Medulla oblongata (tissue), 1 donor: ENCODE results near the gene RASL10A.

Experiments used
- DNase-seq: peaks from one replicate; pipeline ENCODE4 v3.0.0-alpha.2; 2015; ENCODE audit errors: extremely low spot score

RASL10A gene

GRCh38 chr22:29306175-29306834 is 9.2 kb downstream of the RASL10A start, which contains the start of gene GAS2L1:
GAS2L1 (plus strand) TSS chr22:29306650; CDS start chr22:29308106, 1,456 bp downstream.
- peak; percentile 72 for DNase-seq

DNA sequence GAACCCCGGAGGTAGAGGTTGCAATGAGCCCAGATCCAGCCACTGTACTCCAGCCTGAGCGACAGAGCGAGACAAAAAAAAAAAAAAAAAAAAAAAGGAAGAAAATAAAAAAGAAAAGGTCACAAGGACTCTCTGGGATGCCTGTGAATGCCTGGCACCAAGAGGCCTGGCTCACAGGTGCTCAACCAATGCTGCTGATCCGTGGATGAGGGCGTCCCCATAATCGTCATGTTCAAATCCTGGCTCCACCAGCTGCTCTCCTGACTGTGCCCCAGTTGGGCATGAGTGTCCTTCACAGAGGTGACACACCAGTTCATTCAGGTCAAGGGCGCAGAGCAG is 9.7 kb downstream of the RASL10A start:
- no peak for DNase-seq

DNA sequence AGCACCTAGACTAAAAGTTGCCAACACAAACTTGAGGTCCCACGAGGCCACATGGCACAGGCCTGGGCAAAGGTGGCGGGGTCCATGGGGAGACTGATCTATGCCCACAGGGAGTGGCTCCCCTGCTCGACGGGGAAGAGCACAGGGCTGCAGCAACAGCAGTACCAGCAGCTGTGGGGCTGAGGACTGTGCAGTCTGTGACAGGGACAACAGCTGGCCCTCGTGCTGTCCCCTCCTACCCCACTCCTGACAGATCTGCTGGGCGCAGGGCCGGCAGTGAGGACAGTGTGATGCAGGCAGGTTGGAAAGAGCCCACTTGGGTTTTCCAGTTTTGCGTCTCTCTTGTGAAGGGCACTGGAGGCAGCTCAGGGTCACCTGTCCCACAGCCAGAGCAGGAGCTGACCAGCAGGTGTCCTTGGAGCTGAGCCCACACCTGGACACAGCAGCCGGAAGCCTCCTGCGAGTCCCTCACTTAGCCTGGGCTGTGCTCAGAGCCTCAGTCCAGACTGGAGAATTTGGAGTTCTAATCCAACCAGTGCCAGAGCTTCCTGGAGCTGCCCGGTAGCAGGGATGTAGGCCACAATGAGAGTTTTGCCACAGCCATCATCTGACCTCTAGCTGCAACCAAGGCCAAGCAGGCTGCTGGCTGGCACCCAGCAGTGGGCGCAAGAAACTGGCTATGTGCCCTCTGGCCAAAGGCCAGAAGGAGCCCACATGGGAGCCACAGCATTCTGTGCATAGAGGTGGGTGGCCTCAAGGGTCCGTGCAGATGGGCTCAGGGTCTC is 12.6 kb downstream of the RASL10A start:
- DNase-seq = peak; percentile 54

DNA sequence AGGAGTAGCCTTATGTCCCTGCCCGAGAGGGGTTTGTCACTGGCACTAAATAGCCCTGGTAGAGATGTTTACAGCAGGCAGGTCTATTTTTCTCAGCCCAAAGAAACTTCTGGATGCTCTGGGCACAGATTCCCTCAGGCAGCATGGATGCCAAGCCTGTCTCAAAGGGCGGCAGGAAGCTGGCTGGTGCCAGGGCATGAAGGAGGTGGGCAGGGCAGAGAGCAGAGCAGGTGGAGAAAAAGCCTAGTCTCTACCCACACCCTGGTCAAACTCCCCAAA is 13.2 kb downstream of the RASL10A start:
- peak; percentile 62 for DNase-seq

GRCh38 chr22:29301716-29302401 is 13.6 kb downstream of the RASL10A start:
- DNase-seq = no peak

- no peak for DNase-seq
These were observed 14.5 kb downstream of the RASL10A start for GRCh38 chr22:29300807-29301601.

DNA sequence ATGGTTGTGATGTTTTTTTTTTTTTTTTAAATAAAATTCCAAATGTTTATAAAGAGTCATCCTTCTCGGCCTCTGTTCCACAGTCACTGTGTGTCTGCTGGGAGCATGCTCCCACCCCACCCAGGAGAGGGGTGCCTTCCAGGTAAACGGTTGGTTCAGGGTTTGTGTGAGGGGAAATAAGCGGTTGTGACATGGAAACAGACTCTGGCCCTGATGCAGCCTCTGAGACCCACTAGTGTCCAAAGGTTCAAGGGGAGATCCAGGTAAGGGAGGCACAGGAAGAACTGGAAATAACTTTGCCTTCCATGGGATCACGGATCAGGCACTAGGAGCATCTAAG is 15.1 kb downstream of the RASL10A start:
- no peak for DNase-seq

DNA sequence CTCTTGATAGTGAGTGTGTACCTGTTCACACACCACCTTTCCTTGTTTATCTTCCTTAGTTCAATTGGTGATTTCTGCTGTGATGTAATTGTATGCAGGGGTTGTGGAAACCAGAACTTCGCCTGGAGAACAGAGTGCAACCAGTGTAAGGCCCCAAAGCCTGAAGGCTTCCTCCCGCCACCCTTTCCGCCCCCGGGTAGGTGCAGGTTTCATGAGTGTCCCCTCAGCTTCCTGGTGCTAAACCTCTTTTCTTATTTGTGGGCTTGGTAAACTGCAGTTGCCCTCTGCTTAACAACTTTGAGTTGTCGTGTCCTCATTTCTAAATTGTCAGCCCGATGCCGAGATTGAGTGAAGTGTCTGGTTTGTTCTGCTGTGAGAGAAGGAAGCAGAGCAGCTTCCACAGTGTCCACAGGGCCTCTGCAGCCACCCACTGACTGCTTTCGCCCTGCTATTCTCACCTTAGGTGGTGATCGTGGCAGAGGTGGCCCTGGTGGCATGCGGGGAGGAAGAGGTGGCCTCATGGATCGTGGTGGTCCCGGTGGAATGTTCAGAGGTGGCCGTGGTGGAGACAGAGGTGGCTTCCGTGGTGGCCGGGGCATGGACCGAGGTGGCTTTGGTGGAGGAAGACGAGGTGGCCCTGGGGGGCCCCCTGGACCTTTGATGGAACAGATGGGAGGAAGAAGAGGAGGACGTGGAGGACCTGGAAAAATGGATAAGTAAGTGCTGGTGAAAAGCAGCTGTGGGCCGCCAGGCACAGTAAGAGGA is 16.2 kb downstream of the RASL10A start:
- DNase-seq = no peak

DNA sequence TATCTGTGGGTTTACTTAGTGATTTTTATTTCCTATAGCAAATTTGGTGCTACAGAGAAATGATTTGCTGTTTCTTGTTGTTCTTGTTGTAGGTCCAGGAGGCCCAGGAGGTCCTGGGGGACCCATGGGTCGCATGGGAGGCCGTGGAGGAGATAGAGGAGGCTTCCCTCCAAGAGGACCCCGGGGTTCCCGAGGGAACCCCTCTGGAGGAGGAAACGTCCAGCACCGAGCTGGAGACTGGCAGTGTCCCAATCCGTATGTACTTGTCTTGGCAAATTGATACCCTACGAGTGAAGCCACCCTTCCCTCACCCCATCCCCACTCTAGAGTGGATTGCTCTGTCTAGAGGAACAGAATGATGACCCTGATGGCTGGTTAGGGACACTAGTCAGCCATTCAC is 16.9 kb downstream of the RASL10A start:
- DNase-seq = no peak

DNA sequence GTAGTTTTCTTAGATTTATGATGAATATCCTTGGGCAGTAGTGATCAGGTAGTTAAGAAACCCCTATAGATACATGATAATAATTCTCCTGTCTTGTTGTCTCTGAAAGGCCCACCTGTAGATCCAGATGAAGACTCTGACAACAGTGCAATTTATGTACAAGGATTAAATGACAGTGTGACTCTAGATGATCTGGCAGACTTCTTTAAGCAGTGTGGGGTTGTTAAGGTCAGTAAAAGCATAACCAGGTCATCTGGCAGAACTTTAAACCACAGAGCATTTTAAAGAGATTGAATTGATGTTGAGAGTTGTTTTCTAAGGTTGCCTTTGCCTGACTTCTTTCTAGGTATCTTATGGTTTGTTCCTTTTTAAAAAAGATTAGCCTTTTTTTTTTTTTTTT is 23.1 kb downstream of the RASL10A start:
- DNase-seq = no peak

- peak; percentile 55 for DNase-seq
These were observed 24.3 kb downstream of the RASL10A start for GRCh38 chr22:29291215-29291614.

GRCh38 chr22:29290061-29290460 is 25.4 kb downstream of the RASL10A start:
- no peak for DNase-seq

DNA sequence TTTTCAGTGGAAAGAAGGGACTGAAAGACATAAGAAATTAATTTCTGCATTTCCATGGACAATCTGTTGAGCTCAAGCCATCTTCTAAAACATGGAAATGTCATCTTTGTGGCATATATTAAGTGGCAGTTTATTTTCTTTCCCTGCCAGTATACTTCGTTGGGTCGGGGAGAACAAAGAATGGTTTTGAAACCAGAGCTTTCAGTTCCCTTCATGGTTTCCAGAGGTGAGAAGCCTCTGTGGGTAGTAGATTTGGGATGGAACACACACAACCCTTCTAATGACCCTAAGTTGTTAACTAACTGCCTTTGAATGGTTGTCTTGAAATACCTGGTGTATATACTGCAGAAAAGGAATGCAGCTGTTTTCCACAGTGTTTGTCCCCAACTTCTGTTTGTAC is 26.7 kb downstream of the RASL10A start:
- no peak for DNase-seq

GRCh38 chr22:29284196-29284595 is 31.3 kb downstream of the RASL10A start:
- no peak for DNase-seq

DNA sequence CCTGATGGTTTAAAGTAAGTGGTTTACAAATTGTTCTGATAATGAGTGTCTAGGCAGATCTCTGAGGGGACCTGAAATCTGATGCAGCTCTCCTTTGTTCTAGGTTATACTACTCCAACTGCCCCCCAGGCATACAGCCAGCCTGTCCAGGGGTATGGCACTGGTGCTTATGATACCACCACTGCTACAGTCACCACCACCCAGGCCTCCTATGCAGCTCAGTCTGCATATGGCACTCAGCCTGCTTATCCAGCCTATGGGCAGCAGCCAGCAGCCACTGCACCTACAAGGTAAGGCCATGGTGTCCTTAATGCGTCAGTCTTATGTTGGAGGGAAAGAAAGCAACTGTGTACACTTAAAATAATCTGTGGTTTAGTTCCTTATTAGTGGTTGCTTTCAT is 37.6 kb downstream of the RASL10A start:
- no peak for DNase-seq

- DNase-seq = no peak
These were observed 39.5 kb downstream of the RASL10A start for GRCh38 chr22:29275819-29276565.

DNA sequence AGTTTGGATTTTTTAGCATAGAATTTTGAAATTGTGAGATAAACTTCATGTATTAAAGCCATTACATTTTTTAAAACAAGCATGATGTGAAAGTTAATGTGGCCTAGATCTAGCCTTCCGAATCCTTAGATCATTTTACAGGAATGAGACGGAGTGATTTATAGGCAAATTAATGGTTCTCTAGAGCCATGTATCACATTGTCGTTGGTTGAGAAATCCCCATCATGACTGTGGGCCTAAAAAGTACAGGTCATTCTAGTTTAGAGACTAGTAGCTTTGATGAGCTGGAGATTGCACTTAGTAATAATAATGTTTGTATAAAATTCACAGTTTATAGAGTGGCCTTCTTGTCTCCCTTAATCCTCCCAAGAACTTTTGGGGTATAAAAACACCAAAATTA is 40.3 kb downstream of the RASL10A start:
- no peak for DNase-seq

GRCh38 chr22:29272624-29273023 is 42.9 kb downstream of the RASL10A start:
- no peak for DNase-seq

GRCh38 chr22:29270475-29271271 is 44.8 kb downstream of the RASL10A start:
- DNase-seq = peak; percentile 27
